GM10266 (cell line): ENCODE results near the gene ADAMTS19.

Experiments used
- DNase-seq: peaks from one replicate; pipeline ENCODE4 v3.0.0; 2012; ENCODE audit errors: extremely low spot score
- TF ChIP-seq, protein P1 (sequence below): IDR thresholded peaks from 2 replicates; pipeline ENCODE4 v1.5.1; 2012; ENCODE audit warnings: mild to moderate bottlenecking, low read depth; ENCODE audit not compliant: control insufficient read depth, insufficient read depth; ENCODE audit errors: missing control alignments

ADAMTS19 gene

DNA sequence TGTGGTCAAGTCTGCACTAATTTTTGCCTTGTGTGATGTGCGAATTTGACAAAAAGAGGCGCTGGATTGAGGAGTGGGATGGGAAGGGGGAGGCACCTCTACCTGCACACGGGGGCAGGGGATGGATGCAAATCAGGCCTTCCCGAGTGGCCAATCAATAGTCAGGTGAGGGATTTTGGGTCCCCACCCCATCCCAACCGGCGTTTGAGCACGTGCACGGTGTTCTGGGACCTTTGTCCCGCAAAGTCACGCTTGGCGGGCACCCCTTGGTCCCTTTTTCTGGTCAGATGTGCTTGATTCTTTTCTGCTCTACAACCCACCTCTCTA, 685 bp upstream of the ADAMTS19 start:
- no peak for DNase-seq
- TF ChIP-seq, protein P1, sequence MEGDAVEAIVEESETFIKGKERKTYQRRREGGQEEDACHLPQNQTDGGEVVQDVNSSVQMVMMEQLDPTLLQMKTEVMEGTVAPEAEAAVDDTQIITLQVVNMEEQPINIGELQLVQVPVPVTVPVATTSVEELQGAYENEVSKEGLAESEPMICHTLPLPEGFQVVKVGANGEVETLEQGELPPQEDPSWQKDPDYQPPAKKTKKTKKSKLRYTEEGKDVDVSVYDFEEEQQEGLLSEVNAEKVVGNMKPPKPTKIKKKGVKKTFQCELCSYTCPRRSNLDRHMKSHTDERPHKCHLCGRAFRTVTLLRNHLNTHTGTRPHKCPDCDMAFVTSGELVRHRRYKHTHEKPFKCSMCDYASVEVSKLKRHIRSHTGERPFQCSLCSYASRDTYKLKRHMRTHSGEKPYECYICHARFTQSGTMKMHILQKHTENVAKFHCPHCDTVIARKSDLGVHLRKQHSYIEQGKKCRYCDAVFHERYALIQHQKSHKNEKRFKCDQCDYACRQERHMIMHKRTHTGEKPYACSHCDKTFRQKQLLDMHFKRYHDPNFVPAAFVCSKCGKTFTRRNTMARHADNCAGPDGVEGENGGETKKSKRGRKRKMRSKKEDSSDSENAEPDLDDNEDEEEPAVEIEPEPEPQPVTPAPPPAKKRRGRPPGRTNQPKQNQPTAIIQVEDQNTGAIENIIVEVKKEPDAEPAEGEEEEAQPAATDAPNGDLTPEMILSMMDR = no peak

DNA sequence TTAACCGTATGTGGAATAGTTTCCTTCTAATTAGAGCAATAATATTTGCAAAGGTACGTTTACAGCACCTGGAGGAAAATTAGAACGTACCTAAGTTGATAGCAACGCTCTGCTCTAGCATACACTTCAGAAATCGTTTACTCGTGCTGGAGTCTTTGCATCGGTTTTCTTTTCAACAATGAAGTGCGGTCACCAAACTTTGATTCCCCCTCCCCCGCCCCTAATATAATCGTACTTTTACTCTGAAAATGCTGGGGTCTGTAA, 506 bp downstream of the ADAMTS19 start:
- peak; percentile 18 for DNase-seq
- TF ChIP-seq, protein P1 = no peak

DNA sequence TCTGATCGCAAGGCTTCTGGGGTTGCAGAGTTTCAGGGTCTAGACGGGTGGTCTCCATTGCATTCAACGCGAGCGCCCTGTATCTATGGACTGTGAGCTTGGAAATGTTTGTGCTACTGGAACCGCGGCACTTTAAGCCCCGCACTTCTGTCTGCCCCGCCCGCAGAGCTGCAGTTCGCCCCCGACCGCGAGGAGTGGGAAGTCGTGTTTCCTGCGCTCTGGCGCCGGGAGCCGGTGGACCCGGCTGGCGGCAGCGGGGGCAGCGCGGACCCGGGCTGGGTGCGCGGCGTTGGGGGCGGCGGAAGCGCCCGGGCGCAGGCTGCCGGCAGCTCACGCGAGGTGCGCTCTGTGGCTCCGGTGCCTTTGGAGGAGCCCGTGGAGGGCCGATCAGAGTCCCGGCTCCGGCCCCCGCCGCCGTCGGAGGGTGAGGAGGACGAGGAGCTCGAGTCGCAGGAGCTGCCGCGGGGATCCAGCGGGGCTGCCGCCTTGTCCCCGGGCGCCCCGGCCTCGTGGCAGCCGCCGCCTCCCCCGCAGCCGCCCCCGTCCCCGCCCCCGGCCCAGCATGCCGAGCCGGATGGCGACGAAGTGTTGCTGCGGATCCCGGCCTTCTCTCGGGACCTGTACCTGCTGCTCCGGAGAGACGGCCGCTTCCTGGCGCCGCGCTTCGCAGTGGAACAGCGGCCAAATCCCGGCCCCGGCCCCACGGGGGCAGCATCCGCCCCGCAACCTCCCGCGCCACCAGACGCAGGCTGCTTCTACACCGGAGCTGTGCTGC, 1.0 kb downstream of the ADAMTS19 start:
- DNase-seq = peak; percentile 53
- TF ChIP-seq, protein P1 = no peak

DNA sequence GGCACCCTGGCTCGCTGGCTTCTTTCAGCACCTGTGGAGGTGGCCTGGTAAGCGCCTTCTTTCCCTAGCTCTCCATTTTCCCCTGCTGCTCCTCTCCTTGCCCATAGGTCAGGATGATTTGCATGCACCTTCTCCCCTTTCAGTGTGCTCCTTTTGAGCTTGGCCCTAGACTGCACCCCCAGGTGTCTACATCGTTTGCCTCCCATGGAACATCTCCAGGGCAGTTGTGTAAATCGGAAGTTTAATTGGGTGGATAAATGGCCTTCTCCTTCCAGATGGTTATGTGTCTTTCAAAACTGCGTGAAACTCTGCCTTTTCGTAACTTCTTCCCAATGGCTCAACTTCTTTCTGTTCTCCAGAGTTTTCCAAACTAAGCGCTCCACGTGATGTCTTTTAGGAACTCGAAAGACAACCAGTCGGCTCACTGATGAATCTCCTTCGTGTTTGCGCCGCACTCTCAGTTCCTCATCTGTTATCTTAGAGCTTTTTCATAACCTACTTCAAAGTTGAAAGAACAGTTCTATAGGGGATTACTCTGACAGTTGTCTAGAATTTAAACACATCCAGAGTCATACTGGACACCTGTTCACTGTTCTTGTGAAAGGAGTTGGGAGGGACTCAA, 1.7 kb downstream of the ADAMTS19 start:
- peak; percentile 16 for DNase-seq
- TF ChIP-seq, protein P1 = no peak

DNA sequence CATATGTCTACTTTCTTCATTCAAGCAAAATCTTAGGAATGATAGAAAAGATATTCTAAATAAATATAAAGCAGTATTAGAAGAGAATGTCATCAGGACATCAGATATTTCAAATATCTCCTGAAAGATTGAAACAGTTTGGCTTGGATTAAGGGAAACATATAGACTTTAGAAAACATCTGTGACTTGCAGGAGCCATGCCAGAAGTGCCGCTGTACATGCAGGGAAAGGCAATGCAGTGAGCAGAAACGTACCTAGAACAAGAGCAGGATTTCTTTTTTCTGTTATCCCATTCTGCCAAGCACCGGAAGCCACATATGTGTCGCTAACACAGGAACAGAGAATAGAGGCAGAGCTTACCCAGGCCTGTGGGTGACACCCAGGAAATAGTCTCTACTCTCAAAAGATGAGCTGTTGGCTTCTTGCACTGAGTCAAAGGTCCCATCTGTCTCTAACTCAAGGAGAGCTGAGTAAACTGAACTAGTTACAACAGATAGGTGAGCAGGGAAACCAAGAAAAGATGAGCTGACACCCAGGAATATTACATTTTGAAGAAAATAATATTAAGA, 5.8 kb downstream of the ADAMTS19 start:
- no peak for DNase-seq
- TF ChIP-seq, protein P1 = no peak

DNA sequence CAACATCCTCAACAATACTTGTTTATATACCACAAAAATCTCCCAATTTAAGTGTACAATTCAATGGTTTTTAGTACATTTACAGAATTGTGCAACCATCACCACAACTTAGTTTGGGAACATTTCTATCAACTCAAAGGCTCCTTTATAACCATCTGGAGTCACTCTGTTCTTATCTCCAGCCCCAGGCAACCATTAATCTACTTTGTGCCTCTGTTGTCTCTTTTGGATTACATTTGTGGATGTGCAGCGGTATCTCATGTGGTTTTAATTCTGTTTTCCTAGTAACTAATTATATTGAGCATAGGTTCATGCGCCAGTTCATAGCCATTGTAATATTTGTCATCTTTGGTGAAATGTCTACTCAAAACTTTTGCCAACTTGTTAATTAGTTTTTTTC, 14.4 kb downstream of the ADAMTS19 start:
- TF ChIP-seq, protein P1 = no peak
- DNase-seq = no peak

DNA sequence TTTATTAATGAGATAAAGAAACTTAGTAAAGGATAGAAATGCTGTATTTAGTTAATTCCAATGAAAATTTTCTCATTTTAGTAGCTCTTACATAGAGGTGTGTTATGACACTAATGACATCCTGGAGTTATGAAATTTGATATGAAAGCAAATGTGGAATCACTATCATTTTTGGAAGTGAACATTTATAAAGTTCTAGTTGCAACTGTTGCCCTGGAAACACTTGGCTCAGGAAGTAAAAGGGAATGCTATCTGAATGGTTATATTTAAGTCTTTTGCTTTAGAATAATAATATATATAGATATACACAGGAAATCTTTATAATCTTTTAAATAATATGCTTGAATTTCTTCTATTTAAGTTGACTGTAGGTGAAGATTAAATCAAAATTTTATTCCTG, 16.7 kb downstream of the ADAMTS19 start:
- no peak for DNase-seq
- TF ChIP-seq, protein P1 = no peak
